HepG2 (cell line): ENCODE data around the gene MACROD2. TPM values are rescaled to one million over a fixed set of nuclear protein-coding genes. Genes with fewer than 3 reads are reported as not detected.

Experiments
- ATAC-seq: fragments of 200-7000 bp; cut with Tn5 transposase; 3 replicates; pipeline ENCODE4 v1.9.1; 2020; ENCODE audit warnings: mild to moderate bottlenecking, moderate library complexity
- BruUV-seq: library from RNA; stranded (reverse); fragments of 400-500 nt; replicated peaks from 2 replicates; lab custom pipeline; 2021; lab: Mats Ljungman, UMichigan
- CTCF ChIA-PET: fragments of 300-600 bp; formaldehyde crosslinking; extraction: SDS; loops from one replicate; lab custom pipeline; 2021; ENCODE audit warnings: low total read pairs, inconsistent platforms, low intra/inter-chr PET ratio; lab: Yijun Ruan, JAX
- POLR2A ChIA-PET: fragments of 350-600 bp; sonication (Branson Sonifier 250); formaldehyde crosslinking; loops from one replicate; lab custom pipeline; 2020; ENCODE audit warnings: antibody characterized with exemption, inconsistent platforms; lab: Yijun Ruan, JAX
- DNase-seq: peaks from one replicate; pipeline ENCODE4 v3.0.0-alpha.2; 2015; ENCODE audit warnings: low spot score
- FAIRE-seq: peaks from 3 replicates; lab custom pipeline; 2011; peaks lifted over from hg19 to GRCh38; lab: Jason Lieb, UNC
- H2AFZ ChIP-seq: one replicate; pipeline ENCODE4 v1.6.1; 2011; ENCODE audit warnings: low read length, inconsistent platforms
- H3K27ac ChIP-seq: fragments of 300-600 bp; 3 replicates; pipeline ENCODE4 v1.8.0; 2011; ENCODE audit warnings: mixed run types, mild to moderate bottlenecking, mixed read lengths, low read length, inconsistent platforms; ENCODE audit not compliant: insufficient read depth; ENCODE audit errors: extremely low read length
- H3K27me3 ChIP-seq, 2 experiments: fragments of 200-600 bp in 1 of 2; 2 replicates in 1 of 2; 3 replicates in 1 of 2; pipeline versions ENCODE4 v1.6.0 to v1.8.0; 2011; ENCODE audit warnings: low read length in 2 of 2, mild to moderate bottlenecking in 2 of 2, moderate library complexity in 2 of 2, inconsistent platforms in 1 of 2; ENCODE audit not compliant: insufficient read depth in 2 of 2, control insufficient read depth in 1 of 2
- H3K36me3 ChIP-seq, 2 experiments: fragments of 200-600 bp in 1 of 2; replicated peaks in 1 of 2; 2 replicates in 1 of 2; 3 replicates in 1 of 2; pipeline versions ENCODE4 v1.5.1 to v1.8.0; 2011; ENCODE audit warnings: low read length in 2 of 2, inconsistent platforms in 1 of 2; ENCODE audit not compliant: insufficient read depth in 2 of 2, control insufficient read depth in 1 of 2
- H3K4me1 ChIP-seq: 2 replicates; pipeline ENCODE4 v1.5.1; 2012; ENCODE audit warnings: low read length, inconsistent platforms; ENCODE audit not compliant: insufficient read depth
- H3K4me2 ChIP-seq: 2 replicates; pipeline ENCODE4 v1.6.0; 2011; ENCODE audit warnings: low read depth, low read length, inconsistent platforms
- H3K4me3 ChIP-seq, 3 experiments: fragments of 200-600 bp in 1 of 3; sonication (generic), shearing (Covaris generic) in 1 of 3; replicated peaks in 1 of 3; 2 replicates each; pipeline ENCODE4 v1.5.1; 2011 to 2016; ENCODE audit warnings: low read length in 3 of 3, inconsistent platforms in 2 of 3, low read depth in 2 of 3, mild to moderate bottlenecking in 2 of 3, control low read depth in 1 of 3, mixed read lengths in 1 of 3; ENCODE audit not compliant: insufficient read depth in 1 of 3
- H3K79me2 ChIP-seq: one replicate; pipeline ENCODE4 v1.6.1; 2011; ENCODE audit warnings: low read length, inconsistent platforms; ENCODE audit not compliant: insufficient read depth
- H3K9ac ChIP-seq: 2 replicates; pipeline ENCODE4 v1.6.0; 2011; ENCODE audit warnings: mild to moderate bottlenecking, low read depth, low read length, inconsistent platforms; ENCODE audit not compliant: insufficient read depth
- H3K9me3 ChIP-seq: 2 replicates; pipeline ENCODE4 v1.5.1; 2012; ENCODE audit warnings: mild to moderate bottlenecking, low read length
- H4K20me1 ChIP-seq: 2 replicates; pipeline ENCODE4 v1.6.0; 2011; ENCODE audit warnings: inconsistent platforms, mild to moderate bottlenecking, low read length, moderate library complexity; ENCODE audit not compliant: insufficient read depth
- ATF5 ChIP-seq: sonication (generic); formaldehyde crosslinking; IDR thresholded peaks from 2 replicates; pipeline ENCODE4 v1.4.0; 2020; ENCODE audit warnings: mild to moderate bottlenecking, low read depth, missing genetic modification reagents
- DMAP1 ChIP-seq: IDR thresholded peaks from 2 replicates; pipeline ENCODE4 v1.6.1; 2016
- HOXA5 ChIP-seq: sonication (generic); formaldehyde crosslinking; IDR thresholded peaks from 2 replicates; pipeline ENCODE4 v1.4.0; 2020; ENCODE audit warnings: missing genetic modification reagents
- MAX ChIP-seq: IDR thresholded peaks from 2 replicates; pipeline ENCODE4 v1.6.1; 2012; ENCODE audit warnings: inconsistent platforms
- NAIF1 ChIP-seq: sonication (generic); formaldehyde crosslinking; IDR thresholded peaks from 2 replicates; pipeline ENCODE4 v1.5.0; 2020; ENCODE audit warnings: mild to moderate bottlenecking, missing genetic modification reagents, borderline replicate concordance
- NCOR1 ChIP-seq: fragments of 200-600 bp; sonication (generic); IDR thresholded peaks from 2 replicates; pipeline ENCODE4 v1.7.0; 2017; ENCODE audit warnings: antibody characterized with exemption, low read length, borderline replicate concordance
- U2AF1 ChIP-seq: fragments of 200-400 bp; formaldehyde crosslinking; optimal IDR thresholded peaks from 2 replicates; pipeline ENCODE3; 2017; ENCODE audit warnings: mild to moderate bottlenecking, low read depth, low read length
- ZFX ChIP-seq: sonication (generic); formaldehyde crosslinking; IDR thresholded peaks from 2 replicates; pipeline ENCODE4 v1.4.0; 2020; ENCODE audit warnings: mild to moderate bottlenecking, low read depth, missing genetic modification reagents, moderate library complexity
- ZNF512B ChIP-seq: sonication (generic); formaldehyde crosslinking; IDR thresholded peaks from 2 replicates; pipeline ENCODE4 v1.5.1; 2020; ENCODE audit warnings: missing genetic modification reagents, mild to moderate bottlenecking, borderline replicate concordance
- WGBS: methylation state at CpG from one replicate; pipeline ENCODE4 v1.1.6; 2017; ENCODE audit warnings: low lambda C conversion rate; 5-methylcytosine and 5-hydroxymethylcytosine counted together
- in situ Hi-C: cut with HindIII; loops from 2 replicates; pipeline ENCODE4 v1.10.0; 2017; ENCODE audit warnings: low pct_unique_long_range_greater_than_20kb; ENCODE audit not compliant: extremely low pct_ligation_motif_present
- intact Hi-C: fragments of 100-400 bp; cut with micrococcal nuclease; formaldehyde crosslinking; loops from one replicate; pipeline ENCODE4 v1.10.0; 2022; ENCODE audit not compliant: unreplicated experiment
- polyA plus RNA-seq, 8 experiments: library from polyadenylated mRNA; depleted of rRNA in 3 of 8; stranded (reverse) in 7 of 8; unstranded in 1 of 8; fragments of >200 nt; fragmentation: Illumina TruSeq in 4 of 8; extraction: Trizol in 4 of 8; gene quantifications; 2 replicates each; pipeline versions ENCODE4 v1.2.1 to v1.2.3, GENCODE V29; 2011 to 2016; ENCODE audit warnings: low read depth in 4 of 8, missing spikeins in 1 of 8, mixed read lengths in 1 of 8; ENCODE audit not compliant: insufficient read depth in 1 of 8
- total RNA-seq, 5 experiments: library from RNA; depleted of rRNA; stranded (reverse); fragments of >200 nt; fragmentation: Illumina TruSeq; extraction: Trizol; gene quantifications; 2 replicates each; pipeline ENCODE4 v1.2.3, GENCODE V29; 2016; ENCODE audit warnings: low read depth in 1 of 5

MACROD2 gene
- total and polyA plus RNA-seq, 2 of the 13 experiments (the other 11 are each of a cell fraction or from before 2014, with no cell fraction given), result 0.13 to 0.51 TPM

- Histone ChIP-seq H3K9ac (no peak overlapping the region), H3K27ac (no peak overlapping the region), H3K4me3 (no peak overlapping the region), H2AFZ (no peak overlapping the region), H3K4me1 (no peaks in the 10 kb centered on the region), H3K27me3 (no peaks in the 10 kb centered on the region), H3K9me3 (no peaks in the 10 kb centered on the region), H3K36me3 (no peaks in the 10 kb centered on the region), H3K79me2 (no peaks in the 10 kb centered on the region), H4K20me1 (no peaks in the 10 kb centered on the region), H3K4me2 (no peak overlapping the region)
- TF ChIP-seq NAIF1 (CRISPR knock-in tag) (no peak), U2AF1 (no peak), HOXA5 (CRISPR knock-in tag) (no peak), ZFX (CRISPR knock-in tag) (no peak), ZNF512B (CRISPR knock-in tag) (no peak), DMAP1 (CRISPR knock-in tag) (no peak), NCOR1 (no peak), ATF5 (no peak), MAX (no peak)
- BruUV-seq, result no TSS peak
- no peak for ATAC-seq
- WGBS, result 63% methylated on average over 1 of the region's 1 CpG
- in situ Hi-C loops, result no loop called here
- ChIA-PET CTCF (no interaction called here), POLR2A (interaction anchor here (0.5 kb wide), 1 partner anchor 17 kb away, joined by 3 read pairs; no protein-coding TSS in a partner anchor)
- no peak for DNase-seq
- intact Hi-C loops, result no loop called here
- FAIRE-seq, result no peak
Observed at GRCh38 chr20:15079594-15080340, 1084.5 kb downstream of the MACROD2 start.
